Body of pancreas (tissue), 4 donors: ENCODE measurements around the gene LRRC49. TPM values are rescaled to one million over a fixed set of nuclear protein-coding genes. Genes with fewer than 3 reads are reported as not detected.

Experiments
- ATAC-seq: fragments of 150-250 bp; one replicate; pipeline ENCODE4 v1.9.1; 2016
- DNase-seq, 4 donors: peaks; one replicate each; pipeline ENCODE4 v3.0.0-alpha.2; 2019
- H3K27ac ChIP-seq, 4 donors: fragments of 200-600 bp; sonication (generic); 1 replicate in 3 of 4; 2 replicates in 1 of 4; pipeline versions ENCODE4 v1.5.1 to v1.6.1; 2016 to 2019; ENCODE audit warnings: mild to moderate bottlenecking in 1 of 4, mixed read lengths in 1 of 4, moderate library complexity in 1 of 4
- H3K27me3 ChIP-seq, 2 donors: fragments of 200-600 bp; sonication (generic); one replicate each; pipeline ENCODE4 v1.6.0; 2016; ENCODE audit warnings: mild to moderate bottlenecking in 1 of 2
- H3K36me3 ChIP-seq, 2 donors: fragments of 200-600 bp; sonication (generic); replicated peaks in 1 of 2; 2 replicates each; pipeline ENCODE4 v1.5.1; 2016; ENCODE audit warnings: low read depth in 2 of 2; ENCODE audit not compliant: insufficient read depth in 1 of 2
- H3K4me1 ChIP-seq: fragments of 200-600 bp; sonication (generic); one replicate; pipeline ENCODE4 v1.6.0; 2016
- H3K4me3 ChIP-seq, 2 donors: fragments of 200-600 bp; sonication (generic); 1 replicate in 1 of 2; 2 replicates in 1 of 2; pipeline ENCODE4 v1.5.1; 2016 to 2019
- H3K9me3 ChIP-seq, 3 donors: fragments of 200-600 bp; sonication (generic); 1 replicate in 2 of 3; 2 replicates in 1 of 3; pipeline ENCODE4 v1.5.1; 2016
- POLR2A ChIP-seq, 3 donors: fragments of 450-650 bp; IDR thresholded peaks; one replicate each; pipeline ENCODE4 v1.6.1; 2016; ENCODE audit warnings: antibody characterized with exemption in 3 of 3, mild to moderate bottlenecking in 2 of 3
- WGBS, 2 donors: methylation state at CpG; one replicate each; pipeline ENCODE4 v1.1.5; 2017; 5-methylcytosine and 5-hydroxymethylcytosine counted together
- intact Hi-C: fragments of 100-400 bp; cut with DNase I; formaldehyde crosslinking; loops from one replicate; pipeline ENCODE4 v1.15.1; 2023
- total RNA-seq, 2 donors: library from RNA; depleted of rRNA; stranded (reverse); fragments of >200 nt; gene quantifications; one replicate each; pipeline ENCODE4 v1.1.0, GENCODE V29; 2016
- TF ChIP-seq, protein P1 (sequence below), 7 experiments: fragments of 450-650 bp in 4 of 7; fragments of 200-600 bp in 3 of 7; sonication (generic) in 3 of 7; IDR thresholded peaks; one replicate each; pipeline ENCODE4 v1.5.1; 2016 to 2019; ENCODE audit warnings: antibody characterized with exemption in 7 of 7

LRRC49 gene, protein sequence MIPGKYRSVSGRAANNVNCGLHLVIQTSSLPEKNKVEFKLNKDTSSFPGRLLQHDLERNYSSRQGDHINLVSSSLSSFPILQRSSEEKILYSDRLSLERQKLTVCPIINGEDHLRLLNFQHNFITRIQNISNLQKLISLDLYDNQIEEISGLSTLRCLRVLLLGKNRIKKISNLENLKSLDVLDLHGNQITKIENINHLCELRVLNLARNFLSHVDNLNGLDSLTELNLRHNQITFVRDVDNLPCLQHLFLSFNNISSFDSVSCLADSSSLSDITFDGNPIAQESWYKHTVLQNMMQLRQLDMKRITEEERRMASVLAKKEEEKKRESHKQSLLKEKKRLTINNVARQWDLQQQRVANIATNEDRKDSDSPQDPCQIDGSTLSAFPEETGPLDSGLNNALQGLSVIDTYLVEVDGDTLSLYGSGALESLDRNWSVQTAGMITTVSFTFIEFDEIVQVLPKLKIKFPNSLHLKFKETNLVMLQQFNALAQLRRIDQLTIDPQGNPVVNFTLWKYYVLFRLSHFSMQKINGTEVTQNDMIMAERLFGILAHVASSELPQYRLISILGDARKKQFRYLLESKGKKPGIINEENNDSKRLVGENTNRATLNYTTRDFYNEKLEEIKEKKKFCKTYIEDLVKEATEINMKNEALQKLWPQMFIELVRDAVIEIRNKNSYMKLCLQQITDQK
- 1 to 10 TPM; 3.0 to 7.3 TPM for total RNA-seq

- peak; percentile 83 to 89 (median 86) for DNase-seq
- 1% methylated on average over 15 to 61 of the region's 61 CpGs for WGBS, 2 donors
- Histone ChIP-seq H3K4me3 (peak within 1 kb of the TSS; percentile 1 to 82), H3K36me3 (no peaks in the 10 kb centered on the region), H3K27me3 (no peaks in the 10 kb centered on the region), H3K27ac (peak within 1 kb of the TSS; percentile 42 to 67 (median 64)), H3K9me3 (no peaks in the 10 kb centered on the region), H3K4me1 (peaks cover 15% of the 10 kb centered on the region)
- intact Hi-C loops, result no loop called here
- TF ChIP-seq POLR2A (IDR thresholded peaks at IDR 0.05), result peak in 2 of 3 donors; percentile 19 to 36
- TF ChIP-seq, protein P1, sequence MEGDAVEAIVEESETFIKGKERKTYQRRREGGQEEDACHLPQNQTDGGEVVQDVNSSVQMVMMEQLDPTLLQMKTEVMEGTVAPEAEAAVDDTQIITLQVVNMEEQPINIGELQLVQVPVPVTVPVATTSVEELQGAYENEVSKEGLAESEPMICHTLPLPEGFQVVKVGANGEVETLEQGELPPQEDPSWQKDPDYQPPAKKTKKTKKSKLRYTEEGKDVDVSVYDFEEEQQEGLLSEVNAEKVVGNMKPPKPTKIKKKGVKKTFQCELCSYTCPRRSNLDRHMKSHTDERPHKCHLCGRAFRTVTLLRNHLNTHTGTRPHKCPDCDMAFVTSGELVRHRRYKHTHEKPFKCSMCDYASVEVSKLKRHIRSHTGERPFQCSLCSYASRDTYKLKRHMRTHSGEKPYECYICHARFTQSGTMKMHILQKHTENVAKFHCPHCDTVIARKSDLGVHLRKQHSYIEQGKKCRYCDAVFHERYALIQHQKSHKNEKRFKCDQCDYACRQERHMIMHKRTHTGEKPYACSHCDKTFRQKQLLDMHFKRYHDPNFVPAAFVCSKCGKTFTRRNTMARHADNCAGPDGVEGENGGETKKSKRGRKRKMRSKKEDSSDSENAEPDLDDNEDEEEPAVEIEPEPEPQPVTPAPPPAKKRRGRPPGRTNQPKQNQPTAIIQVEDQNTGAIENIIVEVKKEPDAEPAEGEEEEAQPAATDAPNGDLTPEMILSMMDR (IDR thresholded peaks at IDR 0.05), result no peak
- peak; percentile 96 for ATAC-seq
These were observed at the start of gene LRRC49, which contains the start of gene THAP10 for GRCh38 chr15:70892002-70892911. LRRC49 (plus strand) TSS chr15:70892826; CDS start chr15:70892895, 69 bp downstream. THAP10 (minus strand) TSS chr15:70892433; CDS start chr15:70892272, 161 bp downstream.

GRCh38 chr15:70845602-70846360 is 46.8 kb upstream of the LRRC49 start:
- intact Hi-C loops, result no loop called here
- no peak overlapping the region for H3K4me3 ChIP-seq
- ATAC-seq (no peak), DNase-seq (no peak)
- H3K27ac ChIP-seq, result no peak overlapping the region
- H3K27me3 ChIP-seq, result no peaks in the 10 kb centered on the region
- H3K9me3 ChIP-seq, result no peaks in the 10 kb centered on the region
- no peaks in the 10 kb centered on the region for H3K4me1 ChIP-seq
- H3K36me3 ChIP-seq, result no peaks in the 10 kb centered on the region
- WGBS, 2 donors, result 90 to 96% methylated on average over 6 of the region's 6 CpGs
- TF ChIP-seq, protein P1 (IDR thresholded peaks at IDR 0.05), result no peak
- TF ChIP-seq POLR2A (IDR thresholded peaks at IDR 0.05), result no peak

- Histone ChIP-seq H3K36me3 (no peaks in the 10 kb centered on the region), H3K27me3 (no peaks in the 10 kb centered on the region), H3K27ac (no peak overlapping the region), H3K4me1 (peaks cover 19% of the 10 kb centered on the region), H3K9me3 (no peaks in the 10 kb centered on the region), H3K4me3 (no peak overlapping the region)
- DNase-seq (no peak), ATAC-seq (no peak)
- 91 to 99% methylated on average over 5 to 6 of the region's 6 CpGs for WGBS, 2 donors
- no peak for TF ChIP-seq POLR2A (IDR thresholded peaks at IDR 0.05)
- TF ChIP-seq, protein P1 (IDR thresholded peaks at IDR 0.05), result no peak
- intact Hi-C loops, result no loop called here
These were observed 40.7 kb upstream of the LRRC49 start for GRCh38 chr15:70851889-70852288.
